Testis (tissue), 3 donors: ENCODE measurements around the gene EXOC3L4. TPM values are rescaled to one million over a fixed set of nuclear protein-coding genes. Genes with fewer than 3 reads are reported as not detected.
"Not testable (repeated sequence)": the region's sequence is repeated elsewhere in the genome, so short reads cannot be mapped to it uniquely, and the experiment has no call there.

Experiments
- DNase-seq: peaks from one replicate; pipeline ENCODE4 v3.0.0-alpha.2; 2019
- H3K27ac ChIP-seq, 2 donors: fragments of 200-600 bp; sonication (generic); one replicate each; pipeline ENCODE4 v1.5.1; 2019
- H3K27me3 ChIP-seq: fragments of 200-600 bp; sonication (generic); one replicate; pipeline ENCODE4 v1.5.1; 2019
- H3K36me3 ChIP-seq: fragments of 200-600 bp; sonication (generic); one replicate; pipeline ENCODE4 v1.5.1; 2017; ENCODE audit warnings: low read depth; ENCODE audit errors: missing control alignments
- H3K4me1 ChIP-seq: fragments of 200-600 bp; sonication (generic); one replicate; pipeline ENCODE4 v1.5.1; 2019
- H3K4me3 ChIP-seq, 2 donors: fragments of 200-600 bp; sonication (generic); one replicate each; pipeline ENCODE4 v1.5.1; 2017 to 2019
- H3K9me3 ChIP-seq: fragments of 200-600 bp; sonication (generic); one replicate; pipeline ENCODE4 v1.5.1; 2017
- CTCF ChIP-seq, 3 experiments: fragments of 450-650 bp in 2 of 3; fragments of 200-600 bp in 1 of 3; sonication (generic) in 1 of 3; IDR thresholded peaks; one replicate each; pipeline ENCODE4 v1.5.1; 2016 to 2019; ENCODE audit warnings: antibody characterized with exemption in 3 of 3, mild to moderate bottlenecking in 2 of 3, moderate library complexity in 1 of 3
- POLR2A ChIP-seq: fragments of 450-650 bp; IDR thresholded peaks from one replicate; pipeline ENCODE4 v1.6.1; 2017; ENCODE audit warnings: antibody characterized with exemption, mild to moderate bottlenecking, moderate library complexity
- whole genome bisulfite sequencing, 2 donors: methylation state at CpG; one replicate each; pipeline ENCODE4 v1.1.5; 2018; 5-methylcytosine and 5-hydroxymethylcytosine counted together
- intact Hi-C: fragments of 100-400 bp; cut with DNase I; formaldehyde crosslinking; loops from one replicate; pipeline ENCODE4 v1.15.1; 2023; ENCODE audit warnings: low total_unique reads
- polyA plus RNA-seq: library from polyadenylated mRNA; stranded (reverse); fragments of 350-450 nt; fragmentation: Illumina TruSeq; extraction: RNeasy Lipid Tissue Mini Kit (QIAGEN cat#74804); gene quantifications from one replicate; pipeline ENCODE4 v1.2.3, GENCODE V29; 2014; ENCODE audit warnings: low read depth, low replicate concordance; ENCODE audit not compliant: insufficient read depth
- total RNA-seq, 2 donors: library from RNA; depleted of rRNA; stranded (reverse); fragments of >200 nt; gene quantifications; one replicate each; pipeline ENCODE4 v1.2.3, GENCODE V29; 2016

The EXOC3L4 gene
- total and polyA plus RNA-seq, 3 donors from 2014 or later = 1.0 to 2.4 (median 2.4) TPM

GRCh38 chr14:103146141-103146709 is 51.7 kb downstream of the EXOC3L4 start:
- no peaks in the 10 kb centered on the region for H3K9me3 ChIP-seq
- no peak overlapping the region for H3K4me3 ChIP-seq
- no peaks in the 10 kb centered on the region for H3K4me1 ChIP-seq
- no peak for TF ChIP-seq CTCF (IDR thresholded peaks at IDR 0.05)
- no peak for TF ChIP-seq POLR2A
- no peaks in the 10 kb centered on the region for H3K27me3 ChIP-seq
- no peaks in the 10 kb centered on the region for H3K36me3 ChIP-seq
- intact Hi-C loops = no loop called here
- DNase-seq = no peak
- no peak overlapping the region for H3K27ac ChIP-seq
- 88 to 90% methylated on average over 18 to 19 of the region's 19 CpGs for WGBS, 2 donors

- TF ChIP-seq CTCF (IDR thresholded peaks at IDR 0.05) = no peak
- no peak for TF ChIP-seq POLR2A
- Histone ChIP-seq H3K4me1 (no peaks in the 10 kb centered on the region), H3K27ac (no peak overlapping the region), H3K36me3 (no peaks in the 10 kb centered on the region), H3K4me3 (no peak overlapping the region), H3K27me3 (no peaks in the 10 kb centered on the region), H3K9me3 (no peaks in the 10 kb centered on the region)
- intact Hi-C loops = no loop called here
- WGBS, 2 donors = 90 to 91% methylated on average over 10 of the region's 10 CpGs
- no peak for DNase-seq
These were observed 55.1 kb downstream of the EXOC3L4 start for GRCh38 chr14:103149351-103150237.

- TF ChIP-seq POLR2A (no peak), CTCF (IDR thresholded peaks at IDR 0.05) (no peak)
- Histone ChIP-seq H3K36me3 (no peaks in the 10 kb centered on the region), H3K9me3 (no peaks in the 10 kb centered on the region), H3K4me3 (no peak overlapping the region), H3K4me1 (peaks cover 9% of the 10 kb centered on the region), H3K27me3 (no peaks in the 10 kb centered on the region), H3K27ac (no peak overlapping the region)
- no peak for DNase-seq
- 72 to 83% methylated on average over 15 of the region's 15 CpGs for WGBS, 2 donors
- intact Hi-C loops = no loop called here
These were observed 56.9 kb downstream of the EXOC3L4 start for GRCh38 chr14:103151270-103151945.

GRCh38 chr14:103155010-103155409 is 60.5 kb downstream of the EXOC3L4 start:
- Histone ChIP-seq H3K27ac (no peak overlapping the region), H3K4me3 (no peak overlapping the region), H3K27me3 (no peaks in the 10 kb centered on the region), H3K36me3 (no peaks in the 10 kb centered on the region), H3K9me3 (no peaks in the 10 kb centered on the region), H3K4me1 (peaks cover 11% of the 10 kb centered on the region)
- peak; percentile 93 for DNase-seq
- WGBS, 2 donors = 55 to 63% methylated on average over 5 to 6 of the region's 6 CpGs
- intact Hi-C loops = no loop called here
- TF ChIP-seq POLR2A (no peak), CTCF (IDR thresholded peaks at IDR 0.05) (no peak)

- peaks cover 11% of the 10 kb centered on the region for H3K4me1 ChIP-seq
- H3K27me3 ChIP-seq, H3K4me3 ChIP-seq, DNase-seq, intact Hi-C loops, H3K36me3 ChIP-seq, H3K9me3 ChIP-seq: not testable (repeated sequence)
- peak overlapping the region; percentile 11 to 35 for H3K27ac ChIP-seq
- 93 to 94% methylated on average over 7 to 12 of the region's 12 CpGs for WGBS, 2 donors
These were observed 60.9 kb downstream of the EXOC3L4 start for GRCh38 chr14:103155416-103155815.
